OCI-LY7 (cell line): ENCODE data around the gene SOD1.
A peak's percentile ranks its signal among the peaks of the same experiment; 100 is the strongest.

ENCODE experiments used
- EZH2phosphoT487 ChIP-seq: fragments of 200-600 bp; sonication (generic); IDR thresholded peaks from 2 replicates; pipeline ENCODE4 v1.6.1; 2018; ENCODE audit warnings: low read depth, borderline replicate concordance, mild to moderate bottlenecking, mixed run types, antibody characterized with exemption, low read length, moderate library complexity, mixed read lengths
- TF ChIP-seq, protein P1 (sequence below): fragments of 200-600 bp; sonication (generic); conservative IDR thresholded peaks from 2 replicates; pipeline ENCODE4 v1.5.1; 2014; ENCODE audit warnings: mild to moderate bottlenecking, antibody characterized with exemption, low read length, moderate library complexity, mixed read lengths

DNA sequence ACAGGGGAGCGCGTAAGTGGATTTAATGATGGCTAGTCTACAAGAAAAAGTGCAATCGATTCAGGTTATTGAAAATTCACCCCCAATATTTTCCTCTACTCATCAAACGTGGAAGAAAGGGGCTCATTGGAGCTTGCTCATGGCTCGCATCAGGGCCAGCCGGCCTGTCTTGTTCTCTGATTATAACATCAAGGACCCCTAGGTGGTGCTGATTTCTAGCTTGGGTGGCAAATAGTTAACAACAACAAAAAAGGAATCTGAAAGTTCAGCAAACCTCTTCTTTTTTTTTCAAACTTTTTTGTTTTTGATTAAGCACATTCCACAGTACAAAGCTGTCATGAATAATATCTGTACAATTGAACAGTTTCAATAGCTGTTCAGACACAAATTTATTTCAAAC, 35.8 kb upstream of the SOD1 start:
- TF ChIP-seq EZH2phosphoT487: no peak
- TF ChIP-seq, protein P1, sequence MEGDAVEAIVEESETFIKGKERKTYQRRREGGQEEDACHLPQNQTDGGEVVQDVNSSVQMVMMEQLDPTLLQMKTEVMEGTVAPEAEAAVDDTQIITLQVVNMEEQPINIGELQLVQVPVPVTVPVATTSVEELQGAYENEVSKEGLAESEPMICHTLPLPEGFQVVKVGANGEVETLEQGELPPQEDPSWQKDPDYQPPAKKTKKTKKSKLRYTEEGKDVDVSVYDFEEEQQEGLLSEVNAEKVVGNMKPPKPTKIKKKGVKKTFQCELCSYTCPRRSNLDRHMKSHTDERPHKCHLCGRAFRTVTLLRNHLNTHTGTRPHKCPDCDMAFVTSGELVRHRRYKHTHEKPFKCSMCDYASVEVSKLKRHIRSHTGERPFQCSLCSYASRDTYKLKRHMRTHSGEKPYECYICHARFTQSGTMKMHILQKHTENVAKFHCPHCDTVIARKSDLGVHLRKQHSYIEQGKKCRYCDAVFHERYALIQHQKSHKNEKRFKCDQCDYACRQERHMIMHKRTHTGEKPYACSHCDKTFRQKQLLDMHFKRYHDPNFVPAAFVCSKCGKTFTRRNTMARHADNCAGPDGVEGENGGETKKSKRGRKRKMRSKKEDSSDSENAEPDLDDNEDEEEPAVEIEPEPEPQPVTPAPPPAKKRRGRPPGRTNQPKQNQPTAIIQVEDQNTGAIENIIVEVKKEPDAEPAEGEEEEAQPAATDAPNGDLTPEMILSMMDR: peak; percentile 73
